K562 (cell line): ENCODE results near the gene AHNAK. TPM values are rescaled to one million over a fixed set of nuclear protein-coding genes. Genes with fewer than 3 reads are reported as not detected.

Experiments used
- ARID1B ChIP-seq: fragments of 450-650 bp; IDR thresholded peaks from 2 replicates; pipeline ENCODE4 v1.6.1; 2016; ENCODE audit warnings: antibody characterized with exemption, mild to moderate bottlenecking, inconsistent platforms
- BRD4 ChIP-seq: fragments of 200-600 bp; sonication (generic); IDR thresholded peaks from 2 replicates; pipeline ENCODE4 v1.6.1; 2017; ENCODE audit warnings: inconsistent platforms
- CHD2 ChIP-seq: IDR thresholded peaks from 2 replicates; pipeline ENCODE4 v1.6.1; 2011; ENCODE audit warnings: low read depth, low read length
- EHMT2 ChIP-seq: fragments of 450-650 bp; IDR thresholded peaks from 2 replicates; pipeline ENCODE4 v1.6.1; 2018; ENCODE audit warnings: antibody characterized with exemption
- ESRRB ChIP-seq: fragments of 250-450 bp; sonication (Bioruptor Pico); IDR thresholded peaks from 2 replicates; pipeline ENCODE4 v1.5.0; 2020; ENCODE audit warnings: mild to moderate bottlenecking, moderate library complexity, borderline replicate concordance
- ETV5 ChIP-seq: sonication (generic); formaldehyde crosslinking; IDR thresholded peaks from 2 replicates; pipeline ENCODE4 v1.4.0; 2020; ENCODE audit warnings: low read depth, mild to moderate bottlenecking, missing genetic modification reagents
- GTF2A2 ChIP-seq: IDR thresholded peaks from 2 replicates; pipeline ENCODE4 v1.6.1; 2016; ENCODE audit warnings: mild to moderate bottlenecking, missing genetic modification characterization, missing compliant biosample characterization
- HDAC2 ChIP-seq: fragments of 450-650 bp; IDR thresholded peaks from 2 replicates; pipeline ENCODE4 v1.6.1; 2016; ENCODE audit warnings: mild to moderate bottlenecking
- HDGF ChIP-seq: fragments of 450-650 bp; IDR thresholded peaks from 2 replicates; pipeline ENCODE4 v1.6.1; 2016
- HNRNPLL ChIP-seq: fragments of 200-400 bp; formaldehyde crosslinking; IDR thresholded peaks from 2 replicates; pipeline ENCODE4 v1.6.1; 2017; ENCODE audit warnings: low read length, low read depth, mild to moderate bottlenecking; ENCODE audit not compliant: poor library complexity, severe bottlenecking
- LARP7 ChIP-seq: fragments of 450-650 bp; IDR thresholded peaks from 2 replicates; pipeline ENCODE4 v1.6.1; 2016
- NR2C1 ChIP-seq, 2 experiments: fragments of 450-650 bp; IDR thresholded peaks; 2 replicates each; pipeline ENCODE4 v1.6.1; 2017; ENCODE audit warnings: mild to moderate bottlenecking in 2 of 2, antibody characterized with exemption in 1 of 2, inconsistent platforms in 1 of 2, missing compliant biosample characterization in 1 of 2, missing genetic modification characterization in 1 of 2
- PHB ChIP-seq: fragments of 250-450 bp; sonication (Bioruptor Pico); IDR thresholded peaks from 2 replicates; pipeline ENCODE4 v1.5.0; 2021
- POLR2AphosphoS5 ChIP-seq: IDR thresholded peaks from 2 replicates; pipeline ENCODE4 v1.6.1; 2011; ENCODE audit warnings: mild to moderate bottlenecking, low read depth, low read length, moderate library complexity; ENCODE audit not compliant: control insufficient read depth, insufficient read depth
- RFX1 ChIP-seq: fragments of 450-650 bp; IDR thresholded peaks from 2 replicates; pipeline ENCODE4 v1.6.1; 2016; ENCODE audit warnings: mild to moderate bottlenecking, moderate library complexity
- U2AF2 ChIP-seq: fragments of 200-400 bp; formaldehyde crosslinking; optimal IDR thresholded peaks from 2 replicates; pipeline ENCODE3; 2017; ENCODE audit warnings: low read depth, mild to moderate bottlenecking, low read length
- ZBTB7A ChIP-seq: IDR thresholded peaks from 2 replicates; pipeline ENCODE4 v1.6.1; 2011; ENCODE audit warnings: low read depth, mild to moderate bottlenecking, low read length, moderate library complexity, borderline replicate concordance; ENCODE audit not compliant: control insufficient read depth
- ZNF133 ChIP-seq: fragments of 250-450 bp; sonication (Bioruptor Pico); IDR thresholded peaks from 2 replicates; pipeline ENCODE4 v1.4.0; 2020; ENCODE audit warnings: mild to moderate bottlenecking
- ZNF253 ChIP-seq: fragments of 250-450 bp; sonication (Bioruptor Pico); conservative IDR thresholded peaks from 2 replicates; pipeline ENCODE4 v1.6.1; 2021; ENCODE audit warnings: mild to moderate bottlenecking
- polyA plus RNA-seq, 8 experiments: library from polyadenylated mRNA; depleted of rRNA in 4 of 8; stranded (reverse) in 5 of 8; unstranded in 3 of 8; fragments of >200 nt; fragmentation: Nextera tagmentation in 2 of 8; fragmentation: Illumina TruSeq in 1 of 8; extraction: Ambion mirVana in 2 of 8; extraction: Trizol in 1 of 8; gene quantifications; 2 replicates each; pipeline versions ENCODE4 v1.2.1 to v1.2.3, GENCODE V29; 2011 to 2014; ENCODE audit warnings: inconsistent platforms in 1 of 8, missing spikeins in 1 of 8
- total RNA-seq, 7 experiments: library from RNA; depleted of rRNA in 6 of 7; stranded (reverse); fragments of >200 nt in 6 of 7; fragmentation: Illumina TruSeq in 2 of 7; extraction: Trizol in 2 of 7; gene quantifications; 2 replicates each; pipeline versions ENCODE4 v1.2.1 to v1.2.3, GENCODE V29; 2011 to 2021; ENCODE audit warnings: low replicate concordance in 1 of 7
- TF ChIP-seq, protein P1 (sequence below): fragments of 450-650 bp; formaldehyde crosslinking; IDR thresholded peaks from 2 replicates; pipeline ENCODE4 v1.4.0; 2020; ENCODE audit warnings: mild to moderate bottlenecking, moderate library complexity

Gene AHNAK
- total and polyA plus RNA-seq, 9 of the 15 experiments (the other 6 are each of a cell fraction or from before 2014, with no cell fraction given) = 1.5 to 89.7 (median 45.0) TPM

DNA sequence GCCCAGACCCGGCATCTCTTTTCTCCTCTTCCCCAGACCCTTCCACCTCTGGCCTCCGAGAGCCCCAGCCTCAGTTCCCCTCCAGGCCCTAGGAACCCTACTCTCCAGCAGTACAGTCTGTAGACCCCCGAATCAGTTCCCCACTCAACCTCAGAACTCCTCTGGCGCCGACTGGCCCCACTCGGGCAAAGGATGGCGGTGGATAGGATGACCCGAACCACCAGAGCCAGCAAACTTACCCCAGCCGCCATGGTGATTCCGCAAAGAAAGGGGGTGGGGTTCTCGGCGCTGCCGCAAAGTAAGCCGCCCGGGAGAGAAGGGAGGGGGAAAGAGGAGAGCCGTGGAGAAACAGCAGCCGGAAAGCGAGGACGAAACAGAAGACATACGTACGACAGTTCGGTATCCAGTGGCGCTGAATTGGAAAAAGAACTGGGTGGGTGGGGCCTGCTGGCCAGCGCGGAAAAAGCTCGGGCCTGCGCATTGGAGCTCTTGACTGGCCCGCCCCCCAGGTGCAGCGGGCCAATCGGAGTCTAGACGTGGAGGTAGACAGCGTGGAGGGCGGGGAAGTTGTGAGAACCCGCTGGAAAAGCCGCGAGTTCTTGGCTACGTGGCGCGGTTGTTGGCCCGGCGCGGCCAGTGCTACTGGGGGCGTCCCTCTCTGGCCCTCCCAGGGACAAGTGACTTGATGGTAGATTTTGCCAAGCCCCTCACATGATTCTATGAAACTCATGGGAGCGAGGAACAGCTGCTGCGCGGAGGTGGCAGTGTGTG lies 27.2 kb upstream of the AHNAK start, which contains the start of gene EEF1G (continued):
- TF ChIP-seq ZBTB7A = no peak
- TF ChIP-seq BRD4 = peak; percentile 81; the same call in 1 of the 2 replicates
- peak; percentile 33; the same call in 1 of the 2 replicates for TF ChIP-seq HDAC2
- TF ChIP-seq CHD2 = peak; percentile 92
- TF ChIP-seq GTF2A2 (tag) = peak; percentile 54; the same call in 1 of the 2 replicates
- TF ChIP-seq LARP7 = 0 out of 2 replicates have a peak, but pooled peaks have one; percentile 56
- peak; percentile 89; the same call in 1 of the 2 replicates for TF ChIP-seq PHB (CRISPR knock-in tag)
- TF ChIP-seq NR2C1 (IDR thresholded peaks at IDR 0.05) = peak; percentile 7; the same call in 1 of the 2 replicates
- TF ChIP-seq NR2C1 (tag; IDR thresholded peaks at IDR 0.05) = no peak
- no peak for TF ChIP-seq ZNF253 (CRISPR knock-in tag)
- no peak for TF ChIP-seq HDGF
- TF ChIP-seq, protein P1, sequence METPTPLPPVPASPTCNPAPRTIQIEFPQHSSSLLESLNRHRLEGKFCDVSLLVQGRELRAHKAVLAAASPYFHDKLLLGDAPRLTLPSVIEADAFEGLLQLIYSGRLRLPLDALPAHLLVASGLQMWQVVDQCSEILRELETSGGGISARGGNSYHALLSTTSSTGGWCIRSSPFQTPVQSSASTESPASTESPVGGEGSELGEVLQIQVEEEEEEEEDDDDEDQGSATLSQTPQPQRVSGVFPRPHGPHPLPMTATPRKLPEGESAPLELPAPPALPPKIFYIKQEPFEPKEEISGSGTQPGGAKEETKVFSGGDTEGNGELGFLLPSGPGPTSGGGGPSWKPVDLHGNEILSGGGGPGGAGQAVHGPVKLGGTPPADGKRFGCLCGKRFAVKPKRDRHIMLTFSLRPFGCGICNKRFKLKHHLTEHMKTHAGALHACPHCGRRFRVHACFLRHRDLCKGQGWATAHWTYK = 0 out of 2 replicates have a peak, but pooled peaks have one; percentile 42
- peak; percentile 82; the same call in 1 of the 2 replicates for TF ChIP-seq POLR2AphosphoS5
- TF ChIP-seq ZNF133 (CRISPR knock-in tag) = no peak
- peak; percentile 62; the same call in 1 of the 2 replicates for TF ChIP-seq ETV5
- peak; percentile 27; the same call in 1 of the 2 replicates for TF ChIP-seq ARID1B
- no peak for TF ChIP-seq EHMT2
- TF ChIP-seq ESRRB (CRISPR knock-in tag) = 0 out of 2 replicates have a peak, but pooled peaks have one; percentile 34
- TF ChIP-seq HNRNPLL = peak; percentile 94
- peak; percentile 77 for TF ChIP-seq RFX1
- TF ChIP-seq U2AF2 = no peak
